HEK293 (cell line): ENCODE data around the gene ADIPOR1.

ENCODE experiments used
- CTCF ChIA-PET: fragments of 350-600 bp; formaldehyde crosslinking; extraction: SDS; loops from one replicate; lab custom pipeline; 2021; ENCODE audit warnings: antibody characterized with exemption; lab: Yijun Ruan, JAX
- POLR2A ChIA-PET: fragments of 300-600 bp; formaldehyde crosslinking; extraction: SDS; loops from one replicate; lab custom pipeline; 2020; ENCODE audit warnings: antibody characterized with exemption, inconsistent platforms; lab: Yijun Ruan, JAX
- H3K27ac ChIP-seq: fragments of 200-500 bp; sonication (Bioruptor generic); 2 replicates; pipeline ENCODE4 v1.5.1; 2014; ENCODE audit warnings: low read depth, low read length, control low read depth, inconsistent platforms; ENCODE audit errors: extremely low read depth
- H3K36me3 ChIP-seq, 2 experiments: fragments of 200-500 bp in 1 of 2; sonication (Bioruptor generic) in 1 of 2; 1 replicate in 1 of 2; 2 replicates in 1 of 2; pipeline ENCODE4 v1.5.1; 2014 to 2017; ENCODE audit warnings: inconsistent platforms in 2 of 2, low read length in 2 of 2; ENCODE audit not compliant: control insufficient read depth in 2 of 2, insufficient read depth in 1 of 2
- H3K4me1 ChIP-seq: fragments of 200-500 bp; sonication (Bioruptor generic); 2 replicates; pipeline ENCODE4 v1.5.1; 2014; ENCODE audit warnings: mild to moderate bottlenecking, low read length, inconsistent platforms; ENCODE audit not compliant: control insufficient read depth, insufficient read depth
- H3K4me3 ChIP-seq: 2 replicates; pipeline ENCODE4 v1.5.1; 2011; ENCODE audit warnings: low read depth, mild to moderate bottlenecking, control low read depth, low read length, moderate library complexity
- H3K9me3 ChIP-seq: fragments of 200-500 bp; sonication (Bioruptor generic); 2 replicates; pipeline ENCODE4 v1.5.1; 2014; ENCODE audit warnings: low read depth, low read length, inconsistent platforms; ENCODE audit not compliant: control insufficient read depth, insufficient read depth
- HOXA7 ChIP-seq: sonication (generic); formaldehyde crosslinking; IDR thresholded peaks from 2 replicates; pipeline ENCODE4 v1.8.1; 2022; ENCODE audit warnings: missing genetic modification reagents, borderline replicate concordance
- MYNN ChIP-seq: fragments of 450-650 bp; formaldehyde crosslinking; IDR thresholded peaks from 2 replicates; pipeline ENCODE4 v1.5.1; 2016; ENCODE audit warnings: missing biosample characterization, missing genetic modification characterization, borderline replicate concordance
- ZFHX2 ChIP-seq: fragments of 450-650 bp; formaldehyde crosslinking; conservative IDR thresholded peaks from 2 replicates; pipeline ENCODE4 v1.5.1; 2016; ENCODE audit warnings: missing biosample characterization, missing genetic modification characterization
- ZNF112 ChIP-seq: fragments of 450-650 bp; formaldehyde crosslinking; IDR thresholded peaks from 2 replicates; pipeline ENCODE4 v1.5.0; 2017; ENCODE audit warnings: missing biosample characterization, missing genetic modification characterization
- ZNF146 ChIP-seq: fragments of 450-650 bp; formaldehyde crosslinking; IDR thresholded peaks from 2 replicates; pipeline ENCODE4 v1.5.1; 2016; ENCODE audit warnings: missing biosample characterization, missing genetic modification characterization
- ZNF223 ChIP-seq: fragments of 450-650 bp; formaldehyde crosslinking; IDR thresholded peaks from 2 replicates; pipeline ENCODE4 v1.5.1; 2016; ENCODE audit warnings: missing biosample characterization, missing genetic modification characterization
- ZNF274 ChIP-seq, 2 experiments: fragments of 200-500 bp in 1 of 2; fragments of 450-650 bp in 1 of 2; sonication (Bioruptor generic) in 1 of 2; formaldehyde crosslinking in 1 of 2; IDR thresholded peaks; 2 replicates each; pipeline versions ENCODE4 v1.5.1 to v1.6.1; 2014 to 2016; ENCODE audit warnings: borderline replicate concordance in 1 of 2, inconsistent platforms in 1 of 2, low read length in 1 of 2, missing biosample characterization in 1 of 2, missing genetic modification characterization in 1 of 2
- ZNF311 ChIP-seq: fragments of 450-650 bp; formaldehyde crosslinking; IDR thresholded peaks from 2 replicates; pipeline ENCODE4 v1.5.1; 2017; ENCODE audit warnings: missing biosample characterization, missing genetic modification characterization, borderline replicate concordance
- ZNF335 ChIP-seq: fragments of 450-650 bp; formaldehyde crosslinking; conservative IDR thresholded peaks from 2 replicates; pipeline ENCODE4 v1.5.1; 2016; ENCODE audit warnings: missing biosample characterization, missing genetic modification characterization
- ZNF341 ChIP-seq: fragments of 450-650 bp; formaldehyde crosslinking; IDR thresholded peaks from 2 replicates; pipeline ENCODE4; 2016; ENCODE audit warnings: low read depth, missing biosample characterization, missing genetic modification characterization
- ZNF404 ChIP-seq: fragments of 450-650 bp; formaldehyde crosslinking; IDR thresholded peaks from 2 replicates; pipeline ENCODE4 v1.5.1; 2017; ENCODE audit warnings: missing biosample characterization, missing genetic modification characterization
- ZNF423 ChIP-seq: fragments of 450-650 bp; formaldehyde crosslinking; IDR thresholded peaks from 2 replicates; pipeline ENCODE4 v1.5.1; 2016; ENCODE audit warnings: missing biosample characterization, missing genetic modification characterization
- ZNF521 ChIP-seq: fragments of 450-650 bp; formaldehyde crosslinking; IDR thresholded peaks from 2 replicates; pipeline ENCODE4 v1.5.1; 2017; ENCODE audit warnings: missing biosample characterization, mild to moderate bottlenecking, missing genetic modification characterization
- ZNF549 ChIP-seq: fragments of 450-650 bp; IDR thresholded peaks from 2 replicates; pipeline ENCODE4 v1.5.1; 2018; ENCODE audit warnings: missing biosample characterization, missing genetic modification characterization, mild to moderate bottlenecking, inconsistent platforms, moderate library complexity
- ZNF664 ChIP-seq: fragments of 450-650 bp; formaldehyde crosslinking; IDR thresholded peaks from 2 replicates; pipeline ENCODE4 v1.5.1; 2016; ENCODE audit warnings: missing biosample characterization, missing genetic modification characterization
- ZNF701 ChIP-seq: fragments of 450-650 bp; formaldehyde crosslinking; IDR thresholded peaks from 2 replicates; pipeline ENCODE4 v1.5.1; 2016; ENCODE audit warnings: missing biosample characterization, missing genetic modification characterization
- TF ChIP-seq, protein P1 (sequence below): fragments of 450-650 bp; IDR thresholded peaks from 2 replicates; pipeline ENCODE4 v1.5.1; 2018; ENCODE audit warnings: missing biosample characterization, missing genetic modification characterization
- TF ChIP-seq, protein P2 (sequence below): fragments of 450-650 bp; formaldehyde crosslinking; IDR thresholded peaks from 2 replicates; pipeline ENCODE4 v1.5.1; 2016; ENCODE audit warnings: missing biosample characterization, missing genetic modification characterization
- TF ChIP-seq, protein P3 (sequence below): fragments of 450-650 bp; formaldehyde crosslinking; IDR thresholded peaks from 2 replicates; pipeline ENCODE4 v1.5.1; 2016; ENCODE audit warnings: missing biosample characterization, missing genetic modification characterization, low read depth

The ADIPOR1 gene

DNA sequence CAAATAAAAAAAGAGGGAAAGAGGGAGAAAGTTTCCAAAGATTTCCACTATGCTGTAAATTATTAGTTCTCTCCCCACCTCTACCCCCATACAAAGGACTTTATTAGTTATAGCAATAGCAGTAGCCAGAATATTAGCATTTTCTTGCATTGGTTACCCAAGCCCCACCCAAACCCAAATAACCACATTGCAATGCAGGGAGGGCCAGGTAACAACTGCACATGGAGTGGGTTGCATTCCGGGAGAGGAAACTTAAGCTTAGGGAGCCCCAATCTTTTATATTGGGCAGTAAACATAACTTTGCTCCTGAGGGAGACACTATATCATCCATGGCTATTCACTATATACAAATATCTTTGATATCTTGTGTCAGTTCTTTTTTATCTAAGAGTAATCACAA is 6.0 kb downstream of the ADIPOR1 start (continued):
- TF ChIP-seq, protein P1, sequence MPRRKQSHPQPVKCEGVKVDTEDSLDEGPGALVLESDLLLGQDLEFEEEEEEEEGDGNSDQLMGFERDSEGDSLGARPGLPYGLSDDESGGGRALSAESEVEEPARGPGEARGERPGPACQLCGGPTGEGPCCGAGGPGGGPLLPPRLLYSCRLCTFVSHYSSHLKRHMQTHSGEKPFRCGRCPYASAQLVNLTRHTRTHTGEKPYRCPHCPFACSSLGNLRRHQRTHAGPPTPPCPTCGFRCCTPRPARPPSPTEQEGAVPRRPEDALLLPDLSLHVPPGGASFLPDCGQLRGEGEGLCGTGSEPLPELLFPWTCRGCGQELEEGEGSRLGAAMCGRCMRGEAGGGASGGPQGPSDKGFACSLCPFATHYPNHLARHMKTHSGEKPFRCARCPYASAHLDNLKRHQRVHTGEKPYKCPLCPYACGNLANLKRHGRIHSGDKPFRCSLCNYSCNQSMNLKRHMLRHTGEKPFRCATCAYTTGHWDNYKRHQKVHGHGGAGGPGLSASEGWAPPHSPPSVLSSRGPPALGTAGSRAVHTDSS: no peak
- TF ChIP-seq ZNF112 (tag by site-specific recombination) (no peak), ZNF311 (no peak)

DNA sequence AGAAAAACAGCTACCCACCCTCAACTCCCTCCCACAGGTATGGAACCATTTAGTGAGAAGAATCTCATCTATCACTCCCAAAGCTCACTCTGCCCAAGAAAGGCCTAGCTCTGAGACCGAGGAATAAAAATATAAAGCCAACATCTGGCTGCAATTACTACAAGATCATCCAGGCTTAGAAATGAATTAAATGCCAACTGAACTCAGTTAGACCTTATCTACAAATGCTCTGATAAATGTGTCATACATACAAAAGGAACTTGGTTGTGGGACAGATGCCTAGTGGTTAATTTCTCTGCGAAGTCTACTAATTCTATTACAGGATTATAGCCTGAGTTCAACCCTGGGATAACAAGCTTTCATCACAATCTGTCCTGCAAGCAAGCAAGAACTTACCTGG is 6.7 kb downstream of the ADIPOR1 start:
- ChIA-PET CTCF (interaction anchor here (0.8 to 1.1 kb wide), 2 partner anchors 8 to 13 kb away, joined by 4 to 5 read pairs; no protein-coding TSS in a partner anchor), POLR2A (no interaction called here)
- no peaks in the 10 kb centered on the region for H3K9me3 ChIP-seq
- H3K27ac ChIP-seq: no peak overlapping the region
- peaks cover 18 to 78% of the 10 kb centered on the region in 2 experiments for H3K36me3 ChIP-seq
- no peaks in the 10 kb centered on the region for H3K4me1 ChIP-seq
- H3K4me3 ChIP-seq: no peak overlapping the region
- TF ChIP-seq ZNF664 (tag by site-specific recombination): no peak
- no peak for TF ChIP-seq ZNF549
- no peak for TF ChIP-seq ZNF701 (tag by site-specific recombination)
- TF ChIP-seq MYNN (tag by site-specific recombination): no peak
- no peak for TF ChIP-seq ZNF335 (tag by site-specific recombination)
- no peak for TF ChIP-seq HOXA7 (CRISPR knock-in tag)
- TF ChIP-seq, protein P2, sequence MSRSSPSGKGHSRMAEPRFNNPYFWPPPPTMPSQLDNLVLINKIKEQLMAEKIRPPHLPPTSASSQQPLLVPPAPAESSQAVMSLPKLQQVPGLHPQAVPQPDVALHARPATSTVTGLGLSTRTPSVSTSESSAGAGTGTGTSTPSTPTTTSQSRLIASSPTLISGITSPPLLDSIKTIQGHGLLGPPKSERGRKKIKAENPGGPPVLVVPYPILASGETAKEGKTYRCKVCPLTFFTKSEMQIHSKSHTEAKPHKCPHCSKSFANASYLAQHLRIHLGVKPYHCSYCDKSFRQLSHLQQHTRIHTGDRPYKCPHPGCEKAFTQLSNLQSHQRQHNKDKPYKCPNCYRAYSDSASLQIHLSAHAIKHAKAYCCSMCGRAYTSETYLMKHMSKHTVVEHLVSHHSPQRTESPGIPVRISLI (tag by site-specific recombination): no peak
- no peak for TF ChIP-seq ZNF404
- TF ChIP-seq ZNF423 (tag by site-specific recombination): no peak
- TF ChIP-seq ZFHX2 (tag by site-specific recombination): no peak
- no peak for TF ChIP-seq ZNF223
- TF ChIP-seq, protein P3, sequence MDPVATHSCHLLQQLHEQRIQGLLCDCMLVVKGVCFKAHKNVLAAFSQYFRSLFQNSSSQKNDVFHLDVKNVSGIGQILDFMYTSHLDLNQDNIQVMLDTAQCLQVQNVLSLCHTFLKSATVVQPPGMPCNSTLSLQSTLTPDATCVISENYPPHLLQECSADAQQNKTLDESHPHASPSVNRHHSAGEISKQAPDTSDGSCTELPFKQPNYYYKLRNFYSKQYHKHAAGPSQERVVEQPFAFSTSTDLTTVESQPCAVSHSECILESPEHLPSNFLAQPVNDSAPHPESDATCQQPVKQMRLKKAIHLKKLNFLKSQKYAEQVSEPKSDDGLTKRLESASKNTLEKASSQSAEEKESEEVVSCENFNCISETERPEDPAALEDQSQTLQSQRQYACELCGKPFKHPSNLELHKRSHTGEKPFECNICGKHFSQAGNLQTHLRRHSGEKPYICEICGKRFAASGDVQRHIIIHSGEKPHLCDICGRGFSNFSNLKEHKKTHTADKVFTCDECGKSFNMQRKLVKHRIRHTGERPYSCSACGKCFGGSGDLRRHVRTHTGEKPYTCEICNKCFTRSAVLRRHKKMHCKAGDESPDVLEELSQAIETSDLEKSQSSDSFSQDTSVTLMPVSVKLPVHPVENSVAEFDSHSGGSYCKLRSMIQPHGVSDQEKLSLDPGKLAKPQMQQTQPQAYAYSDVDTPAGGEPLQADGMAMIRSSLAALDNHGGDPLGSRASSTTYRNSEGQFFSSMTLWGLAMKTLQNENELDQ: no peak
- no peak for TF ChIP-seq ZNF274 (IDR thresholded peaks at IDR 0.05; ENCODE audit: low read length)
- no peak for TF ChIP-seq ZNF274 (tag by site-specific recombination; IDR thresholded peaks at IDR 0.05; ENCODE audit: borderline replicate concordance)
- TF ChIP-seq ZNF521 (tag by site-specific recombination): no peak

DNA sequence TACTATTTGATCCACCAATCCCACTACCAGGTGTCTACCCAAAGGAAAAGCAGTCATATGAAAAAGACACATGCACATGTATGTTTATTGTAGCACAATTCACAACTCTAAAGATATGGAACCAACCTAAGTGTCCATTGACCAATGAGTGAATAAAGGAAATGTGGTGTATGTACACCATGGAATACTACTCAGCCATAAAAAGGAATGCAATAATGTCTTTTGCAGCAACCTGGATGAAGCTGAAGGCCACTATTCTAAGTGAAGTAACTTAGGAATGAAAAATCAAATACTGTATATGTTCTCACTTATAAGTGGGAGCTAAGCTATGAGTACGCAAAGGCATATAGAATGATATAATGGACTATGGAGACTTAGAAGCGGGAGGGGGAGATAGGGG is 12.6 kb downstream of the ADIPOR1 start:
- ChIA-PET CTCF (interaction anchor here (0.7 kb wide), 1 partner anchor 22 kb away, joined by 3 read pairs; the partner anchor contains the start of gene CYB5R1), POLR2A (no interaction called here)
- H3K36me3 ChIP-seq: peaks cover 25 to 94% of the 10 kb centered on the region in 2 experiments
- no peaks in the 10 kb centered on the region for H3K4me1 ChIP-seq
- no peak overlapping the region for H3K27ac ChIP-seq
- H3K9me3 ChIP-seq: no peaks in the 10 kb centered on the region
- no peak overlapping the region for H3K4me3 ChIP-seq
- TF ChIP-seq ZNF146 (peak; percentile 92), ZNF341 (tag by site-specific recombination) (no peak)
